SK-N-SH treated with all-trans-retinoic acid at 6 μM for 48 hours (cell line): Measurements from ENCODE around the gene CYP17A1.
"Not testable (repeated sequence)": the region's sequence is repeated elsewhere in the genome, so short reads cannot be mapped to it uniquely, and the experiment has no call there.

Experiments used
- ATAC-seq: fragments of 200-7000 bp; cut with Tn5 transposase; 3 replicates; pipeline ENCODE4 v1.9.1; 2020; ENCODE audit warnings: mild to moderate bottlenecking, moderate library complexity
- ARNTL ChIP-seq: fragments of 450-650 bp; formaldehyde crosslinking; IDR thresholded peaks from 2 replicates; pipeline ENCODE4 v1.5.0; 2020; ENCODE audit warnings: low read depth, mild to moderate bottlenecking, moderate library complexity, borderline replicate concordance
- BACH2 ChIP-seq: fragments of 250-450 bp; sonication (Bioruptor Pico); IDR thresholded peaks from 2 replicates; pipeline ENCODE4 v1.9.0; 2021; ENCODE audit warnings: mild to moderate bottlenecking, borderline replicate concordance
- CREB5 ChIP-seq: fragments of 250-450 bp; sonication (Bioruptor Pico); IDR thresholded peaks from 2 replicates; pipeline ENCODE4 v1.5.1; 2020; ENCODE audit warnings: low read depth, mild to moderate bottlenecking, moderate library complexity
- CSDC2 ChIP-seq: fragments of 250-450 bp; sonication (Bioruptor Pico); IDR thresholded peaks from 2 replicates; pipeline ENCODE4 v1.5.0; 2020; ENCODE audit warnings: mild to moderate bottlenecking, moderate library complexity
- CSRNP3 ChIP-seq: fragments of 250-450 bp; sonication (Bioruptor Pico); IDR thresholded peaks from 2 replicates; pipeline ENCODE4 v1.5.1; 2021; ENCODE audit warnings: mild to moderate bottlenecking, moderate library complexity
- ESRRG ChIP-seq: fragments of 250-450 bp; sonication (Bioruptor Pico); IDR thresholded peaks from 2 replicates; pipeline ENCODE4 v1.6.1; 2021; ENCODE audit warnings: mild to moderate bottlenecking
- GLIS3 ChIP-seq: fragments of 250-450 bp; sonication (Bioruptor Pico); IDR thresholded peaks from 2 replicates; pipeline ENCODE4 v1.5.0; 2020; ENCODE audit warnings: mild to moderate bottlenecking, moderate library complexity
- ISL1 ChIP-seq: fragments of 250-450 bp; sonication (Bioruptor Pico); IDR thresholded peaks from 2 replicates; pipeline ENCODE4 v2.1.2; 2022; ENCODE audit warnings: mild to moderate bottlenecking, moderate library complexity
- OSR1 ChIP-seq: fragments of 250-450 bp; sonication (Bioruptor Pico); IDR thresholded peaks from 2 replicates; pipeline ENCODE4 v1.8.0; 2022; ENCODE audit warnings: moderate library complexity, mild to moderate bottlenecking, inconsistent platforms
- PATZ1 ChIP-seq: fragments of 250-450 bp; sonication (Bioruptor Pico); IDR thresholded peaks from 2 replicates; pipeline ENCODE4 v1.8.0; 2020; ENCODE audit warnings: mild to moderate bottlenecking, moderate library complexity, borderline replicate concordance
- POU6F1 ChIP-seq: fragments of 250-450 bp; sonication (Bioruptor Pico); IDR thresholded peaks from 2 replicates; pipeline ENCODE4 v1.8.0; 2021; ENCODE audit warnings: low read depth, mild to moderate bottlenecking, moderate library complexity, borderline replicate concordance
- RARB ChIP-seq: fragments of 250-450 bp; sonication (Bioruptor Pico); IDR thresholded peaks from 2 replicates; pipeline ENCODE4 v1.8.0; 2021; ENCODE audit warnings: mild to moderate bottlenecking, moderate library complexity
- TCF4 ChIP-seq: fragments of 250-450 bp; sonication (Bioruptor Pico); IDR thresholded peaks from 2 replicates; pipeline ENCODE4 v1.8.0; 2021; ENCODE audit warnings: mild to moderate bottlenecking, moderate library complexity, borderline replicate concordance
- TOX ChIP-seq: fragments of 250-450 bp; sonication (Bioruptor Pico); IDR thresholded peaks from 2 replicates; pipeline ENCODE4 v1.8.0; 2021; ENCODE audit warnings: mild to moderate bottlenecking, moderate library complexity, borderline replicate concordance
- ZC3H10 ChIP-seq: fragments of 250-450 bp; sonication (Bioruptor Pico); IDR thresholded peaks from 2 replicates; pipeline ENCODE4 v1.5.1; 2021; ENCODE audit warnings: mild to moderate bottlenecking, moderate library complexity
- ZFP3 ChIP-seq: fragments of 250-450 bp; sonication (Bioruptor Pico); IDR thresholded peaks from 2 replicates; pipeline ENCODE4 v1.5.0; 2020; ENCODE audit warnings: mild to moderate bottlenecking, moderate library complexity
- ZFP30 ChIP-seq: fragments of 450-650 bp; formaldehyde crosslinking; IDR thresholded peaks from 2 replicates; pipeline ENCODE4 v1.5.0; 2022; ENCODE audit warnings: mild to moderate bottlenecking, moderate library complexity
- ZNF565 ChIP-seq: fragments of 450-650 bp; formaldehyde crosslinking; conservative IDR thresholded peaks from 2 replicates; pipeline ENCODE4 v1.5.0; 2020; ENCODE audit warnings: low read depth, mild to moderate bottlenecking, moderate library complexity
- ZNF70 ChIP-seq: fragments of 450-650 bp; formaldehyde crosslinking; IDR thresholded peaks from 2 replicates; pipeline ENCODE4 v1.5.0; 2020; ENCODE audit warnings: mild to moderate bottlenecking, moderate library complexity
- ZNF8 ChIP-seq: fragments of 450-650 bp; formaldehyde crosslinking; IDR thresholded peaks from 2 replicates; pipeline ENCODE4 v1.5.0; 2020; ENCODE audit warnings: mild to moderate bottlenecking, moderate library complexity

CYP17A1 gene

GRCh38 chr10:102841827-102842345 is 4.7 kb upstream of the CYP17A1 start (continued):
- no peak for TF ChIP-seq ZNF8
- TF ChIP-seq ZFP30 = no peak
- TF ChIP-seq ARNTL (CRISPR knock-in tag) = no peak
- no peak for TF ChIP-seq CSRNP3 (CRISPR knock-in tag)
- TF ChIP-seq ESRRG = no peak

- not testable (repeated sequence) for ATAC-seq
These were observed 1.2 kb upstream of the CYP17A1 start for GRCh38 chr10:102838276-102838927.

- TF ChIP-seq ZNF565 (CRISPR knock-in tag) (no peak), OSR1 (no peak), ESRRG (no peak), ZNF70 (no peak), CSDC2 (CRISPR knock-in tag) (no peak), POU6F1 (CRISPR knock-in tag) (no peak), ZC3H10 (CRISPR knock-in tag) (no peak), TCF4 (CRISPR knock-in tag) (no peak), TOX (CRISPR knock-in tag) (no peak), ZFP30 (no peak), ZFP3 (no peak), RARB (CRISPR knock-in tag) (no peak), GLIS3 (CRISPR knock-in tag) (no peak), BACH2 (no peak), ISL1 (CRISPR knock-in tag) (no peak), ARNTL (CRISPR knock-in tag) (no peak)
- peak; percentile 100 for ATAC-seq
These were observed 2.2 kb downstream of the CYP17A1 start for GRCh38 chr10:102835007-102835482.

GRCh38 chr10:102834143-102834542 is 3.1 kb downstream of the CYP17A1 start:
- TF ChIP-seq POU6F1 (CRISPR knock-in tag) (no peak), ZNF8 (no peak), CSRNP3 (CRISPR knock-in tag) (no peak), ZNF565 (CRISPR knock-in tag) (no peak), ARNTL (CRISPR knock-in tag) (no peak), CSDC2 (CRISPR knock-in tag) (no peak), OSR1 (no peak), ESRRG (no peak), ZNF70 (no peak), BACH2 (no peak)
- ATAC-seq = no peak

GRCh38 chr10:102832987-102833386 is 4.2 kb downstream of the CYP17A1 start:
- no peak for TF ChIP-seq ARNTL (CRISPR knock-in tag)
- ATAC-seq = no peak

GRCh38 chr10:102832248-102832647 is 5.0 kb downstream of the CYP17A1 start:
- no peak for ATAC-seq

More at GRCh38 chr10:102832248-102832647, 5.0 kb downstream of the CYP17A1 start:
- TF ChIP-seq PATZ1 (CRISPR knock-in tag) (no peak), ZNF70 (no peak), CSDC2 (CRISPR knock-in tag) (no peak), ZNF8 (no peak), GLIS3 (CRISPR knock-in tag) (no peak), ESRRG (no peak), ARNTL (CRISPR knock-in tag) (no peak), CREB5 (CRISPR knock-in tag) (no peak), OSR1 (no peak), ZNF565 (CRISPR knock-in tag) (no peak)
- TF ChIP-seq, all 23 proteins: peak for 0
